ENCODE data around the gene HTN3. TPM values are rescaled to one million over a fixed set of nuclear protein-coding genes. Genes with fewer than 3 reads are reported as not detected.

Gene HTN3
- total RNA-seq, 1 donor from 2014 or later: not detected

DNA sequence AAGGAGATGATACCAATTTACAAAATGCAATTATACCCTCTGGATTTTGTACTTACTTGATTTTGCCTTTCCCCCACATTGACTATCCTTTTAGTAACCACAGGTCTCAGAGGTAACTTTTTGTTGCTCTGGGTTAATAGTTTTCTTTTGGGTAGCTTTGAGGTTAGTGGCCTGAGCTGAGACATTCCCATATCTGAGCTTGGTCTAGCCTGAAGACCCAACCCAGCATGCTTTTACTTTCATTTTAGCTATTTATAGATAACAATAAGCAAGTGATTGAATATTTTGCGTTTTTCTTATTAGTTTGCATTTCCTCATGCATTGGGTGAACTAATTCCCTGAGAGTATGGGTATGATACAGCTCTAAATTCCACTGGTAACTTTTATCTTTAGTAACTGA, 33.7 kb downstream of the HTN3 start:
- Histone ChIP-seq H3K4me1 (no peaks in the 10 kb centered on the region), H3K27ac (no peak overlapping the region), H3K9me3 (no peaks in the 10 kb centered on the region), H3K36me3 (no peaks in the 10 kb centered on the region), H3K27me3 (no peaks in the 10 kb centered on the region), H3K4me3 (no peak overlapping the region)
- ATAC-seq (no peak), DNase-seq (no peak)
- intact Hi-C loops (cut with DNase I): no loop called here
- TF ChIP-seq, protein P1, sequence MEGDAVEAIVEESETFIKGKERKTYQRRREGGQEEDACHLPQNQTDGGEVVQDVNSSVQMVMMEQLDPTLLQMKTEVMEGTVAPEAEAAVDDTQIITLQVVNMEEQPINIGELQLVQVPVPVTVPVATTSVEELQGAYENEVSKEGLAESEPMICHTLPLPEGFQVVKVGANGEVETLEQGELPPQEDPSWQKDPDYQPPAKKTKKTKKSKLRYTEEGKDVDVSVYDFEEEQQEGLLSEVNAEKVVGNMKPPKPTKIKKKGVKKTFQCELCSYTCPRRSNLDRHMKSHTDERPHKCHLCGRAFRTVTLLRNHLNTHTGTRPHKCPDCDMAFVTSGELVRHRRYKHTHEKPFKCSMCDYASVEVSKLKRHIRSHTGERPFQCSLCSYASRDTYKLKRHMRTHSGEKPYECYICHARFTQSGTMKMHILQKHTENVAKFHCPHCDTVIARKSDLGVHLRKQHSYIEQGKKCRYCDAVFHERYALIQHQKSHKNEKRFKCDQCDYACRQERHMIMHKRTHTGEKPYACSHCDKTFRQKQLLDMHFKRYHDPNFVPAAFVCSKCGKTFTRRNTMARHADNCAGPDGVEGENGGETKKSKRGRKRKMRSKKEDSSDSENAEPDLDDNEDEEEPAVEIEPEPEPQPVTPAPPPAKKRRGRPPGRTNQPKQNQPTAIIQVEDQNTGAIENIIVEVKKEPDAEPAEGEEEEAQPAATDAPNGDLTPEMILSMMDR (IDR thresholded peaks at IDR 0.05): no peak

DNA sequence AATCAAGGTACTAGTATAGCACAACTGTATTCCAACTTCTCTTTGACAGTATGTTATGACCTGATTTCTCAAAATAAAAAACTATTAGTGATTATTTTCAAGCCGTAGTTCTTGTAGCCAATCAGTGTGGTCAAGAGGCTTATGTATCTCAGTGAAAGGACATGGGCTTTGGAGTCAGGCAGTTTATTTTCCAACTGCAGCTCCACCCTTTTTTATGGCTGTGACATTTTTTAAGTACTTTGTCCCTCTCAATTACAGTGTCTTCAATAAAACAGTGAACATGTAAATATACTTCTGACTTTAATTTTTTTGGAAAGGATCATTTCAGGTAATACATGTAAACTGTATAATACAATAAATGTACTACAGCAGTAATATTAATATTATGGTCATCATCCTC, 51.9 kb downstream of the HTN3 start:
- intact Hi-C loops (cut with DNase I): no loop called here
- H3K9me3 ChIP-seq: no peaks in the 10 kb centered on the region
- H3K27ac ChIP-seq: no peak overlapping the region
- ATAC-seq (no peak), DNase-seq (no peak)
- H3K27me3 ChIP-seq: no peaks in the 10 kb centered on the region
- H3K4me1 ChIP-seq: no peaks in the 10 kb centered on the region
- TF ChIP-seq, protein P1 (IDR thresholded peaks at IDR 0.05): no peak
- no peak overlapping the region for H3K4me3 ChIP-seq
- no peaks in the 10 kb centered on the region for H3K36me3 ChIP-seq

Other genes starting within 250 kb of the HTN3 start
- gene SULT1E1, start 168.3 kb upstream of the HTN3 start, total RNA-seq: 1.4 TPM
- gene CSN1S1, start 97.4 kb upstream of the HTN3 start, total RNA-seq: not detected
- gene CSN2, start 62.7 kb upstream of the HTN3 start, total RNA-seq: not detected
- gene STATH, start 32.5 kb upstream of the HTN3 start, total RNA-seq: not detected
- gene HTN1, start 22.0 kb downstream of the HTN3 start, total RNA-seq: not detected
- not detected for gene PRR27, start 125.8 kb downstream of the HTN3 start, total RNA-seq
- 2.8 TPM for gene ODAM, start 167.3 kb downstream of the HTN3 start, total RNA-seq
- not detected for gene FDCSP, start 197.7 kb downstream of the HTN3 start, total RNA-seq
- gene CSN3, start 214.1 kb downstream of the HTN3 start, total RNA-seq: not detected